Activated naive CD8-positive, alpha-beta T cell treated with anti-CD3 and anti-CD28 coated beads for 36 hours (primary cell): ENCODE measurements around the gene NUDT16. TPM values are rescaled to one million over a fixed set of nuclear protein-coding genes. Genes with fewer than 3 reads are reported as not detected.

ENCODE experiments used
- DNase-seq: peaks from one replicate; pipeline ENCODE4 v3.0.0; 2021
- H3K27ac Mint-ChIP-seq: one replicate; pipeline ENCODE4 v1.8.0; 2022; ENCODE audit warnings: mild to moderate bottlenecking, moderate library complexity, mixed read lengths
- H3K27me3 Mint-ChIP-seq: one replicate; pipeline ENCODE4 v1.8.0; 2022; ENCODE audit warnings: mild to moderate bottlenecking, mixed read lengths
- H3K36me3 Mint-ChIP-seq: one replicate; pipeline ENCODE4 v1.8.0; 2021; ENCODE audit warnings: mild to moderate bottlenecking, mixed read lengths
- H3K4me1 Mint-ChIP-seq: one replicate; pipeline ENCODE4 v1.8.0; 2021; ENCODE audit warnings: mixed read lengths
- H3K4me3 Mint-ChIP-seq: one replicate; pipeline ENCODE4 v1.8.0; 2022; ENCODE audit warnings: mild to moderate bottlenecking, moderate library complexity, mixed read lengths
- H3K9me3 Mint-ChIP-seq: one replicate; pipeline ENCODE4 v1.8.0; 2022; ENCODE audit warnings: mixed read lengths
- total RNA-seq, 2 experiments: library from RNA; stranded (reverse); gene quantifications; one replicate each; pipeline ENCODE4 v1.2.3, GENCODE V29; 2021

The NUDT16 gene
- total RNA-seq, 2 experiments from 2014 or later, result 5.7 TPM

DNA sequence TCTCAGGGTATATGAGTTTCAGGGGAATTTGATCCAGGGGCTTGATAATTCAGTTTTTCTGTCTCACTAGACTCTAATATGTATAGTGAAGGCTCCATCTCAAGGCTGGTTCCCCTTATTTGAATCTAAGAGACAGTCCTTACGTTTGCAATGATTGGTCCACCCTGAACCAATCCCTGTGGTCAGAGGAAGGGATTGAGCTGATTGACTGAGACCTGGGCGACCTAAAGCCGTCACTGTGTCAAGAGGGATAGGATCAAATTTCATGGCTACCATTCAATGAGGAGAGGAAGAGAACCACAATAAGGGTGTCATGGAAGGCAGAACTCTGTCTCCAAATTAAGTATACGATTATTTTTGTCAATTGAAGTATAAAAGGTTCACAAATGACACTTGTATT, 16.3 kb downstream of the NUDT16 start:
- Mint-ChIP-seq H3K27ac (no peak overlapping the region), H3K27me3 (no peaks in the 10 kb centered on the region), H3K36me3 (no peaks in the 10 kb centered on the region), H3K4me1 (peaks cover 2% of the 10 kb centered on the region), H3K4me3 (no peak overlapping the region), H3K9me3 (no peaks in the 10 kb centered on the region)
- DNase-seq, result no peak

DNA sequence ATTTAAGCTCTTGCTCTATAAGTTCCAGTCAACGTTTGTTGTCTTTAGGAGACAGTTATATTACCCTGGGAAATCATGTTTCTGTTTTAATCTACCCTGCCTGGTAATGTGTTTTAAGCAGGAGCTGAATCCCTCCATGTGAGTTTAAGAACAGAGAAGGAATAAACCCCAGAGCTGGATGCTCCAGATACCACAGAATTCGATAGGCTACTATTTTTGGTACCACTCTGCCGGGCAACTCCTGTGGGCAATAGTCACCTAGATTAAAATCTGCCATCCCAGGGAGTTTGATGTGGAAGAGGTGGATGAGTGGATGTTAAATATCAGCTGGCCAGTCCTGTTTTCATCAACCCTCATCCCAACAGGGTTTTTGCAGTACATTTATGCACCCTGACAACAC, 20.4 kb downstream of the NUDT16 start:
- Mint-ChIP-seq H3K36me3 (peaks cover 4% of the 10 kb centered on the region), H3K9me3 (peaks cover 6% of the 10 kb centered on the region), H3K4me1 (peaks cover 2% of the 10 kb centered on the region), H3K27ac (no peak overlapping the region), H3K27me3 (no peaks in the 10 kb centered on the region), H3K4me3 (no peak overlapping the region)
- no peak for DNase-seq

DNA sequence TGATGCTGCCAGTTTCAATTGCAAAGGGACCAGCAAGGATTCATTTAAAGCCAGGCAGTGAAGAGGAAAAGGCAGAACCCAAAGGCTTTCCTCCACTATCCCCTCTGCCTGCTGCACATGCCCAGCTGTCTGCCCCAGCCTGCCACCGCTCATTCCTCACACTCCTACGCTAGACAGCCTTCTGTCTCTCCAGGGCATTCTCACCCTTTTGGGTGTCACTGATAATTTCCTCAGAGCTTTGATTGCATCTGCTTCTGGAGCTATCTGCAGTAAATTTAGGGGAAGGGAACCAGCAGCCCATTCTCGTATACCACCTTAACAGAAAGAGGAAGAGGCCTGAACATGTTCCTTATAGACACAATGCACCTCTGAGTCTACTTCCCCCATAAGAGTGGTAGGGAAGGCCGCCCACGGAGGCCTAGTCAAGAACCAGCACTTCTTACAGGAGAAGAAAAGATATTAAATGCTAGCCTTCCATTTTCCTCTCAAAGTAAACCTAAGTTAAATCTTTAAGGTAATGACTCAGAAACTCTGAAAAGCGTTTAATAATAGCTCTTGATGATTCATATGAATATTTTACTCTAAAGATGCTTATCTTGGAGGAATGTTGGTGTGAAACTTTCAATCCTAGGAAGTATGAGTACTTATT, 20.9 kb downstream of the NUDT16 start:
- no peak for DNase-seq
- Mint-ChIP-seq H3K27me3 (peaks cover 2% of the 10 kb centered on the region), H3K9me3 (peaks cover 6% of the 10 kb centered on the region), H3K4me3 (no peak overlapping the region), H3K27ac (no peak overlapping the region), H3K36me3 (peaks cover 4% of the 10 kb centered on the region), H3K4me1 (peaks cover 2% of the 10 kb centered on the region)

DNA sequence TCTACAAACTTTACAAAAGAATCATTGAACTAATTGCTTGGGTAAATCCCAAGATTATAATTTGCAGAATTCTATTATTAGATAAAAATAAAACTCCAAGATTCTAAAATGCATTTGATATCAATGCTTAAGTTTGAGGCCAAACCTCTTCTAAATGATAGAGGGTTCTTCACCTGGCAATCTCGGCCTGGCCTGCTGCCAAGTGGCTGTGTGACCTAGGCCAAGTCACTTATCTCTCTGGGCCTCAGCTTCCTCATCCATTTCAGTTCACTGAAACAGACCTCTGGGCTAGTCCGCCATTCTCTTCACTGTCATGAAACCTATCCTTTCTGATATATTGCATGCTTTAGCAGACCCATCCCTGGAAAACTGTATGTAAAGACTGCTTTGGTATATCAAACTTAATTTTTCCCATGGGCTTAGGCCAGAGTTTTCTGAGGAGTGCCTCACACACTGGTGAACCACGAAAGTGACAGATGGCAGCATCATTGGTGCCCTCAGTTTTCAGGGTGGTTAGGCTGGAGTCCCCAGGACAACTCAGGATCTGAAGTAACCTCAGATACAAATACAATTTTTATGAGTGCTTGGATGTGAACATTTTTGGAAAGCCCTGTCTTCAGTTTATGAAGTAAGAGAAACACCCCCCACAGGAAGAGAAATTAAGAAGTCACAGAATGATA, 21.8 kb downstream of the NUDT16 start:
- H3K27ac Mint-ChIP-seq, result no peak overlapping the region
- peaks cover 2% of the 10 kb centered on the region for H3K4me1 Mint-ChIP-seq
- H3K27me3 Mint-ChIP-seq, result peaks cover 6% of the 10 kb centered on the region

DNA sequence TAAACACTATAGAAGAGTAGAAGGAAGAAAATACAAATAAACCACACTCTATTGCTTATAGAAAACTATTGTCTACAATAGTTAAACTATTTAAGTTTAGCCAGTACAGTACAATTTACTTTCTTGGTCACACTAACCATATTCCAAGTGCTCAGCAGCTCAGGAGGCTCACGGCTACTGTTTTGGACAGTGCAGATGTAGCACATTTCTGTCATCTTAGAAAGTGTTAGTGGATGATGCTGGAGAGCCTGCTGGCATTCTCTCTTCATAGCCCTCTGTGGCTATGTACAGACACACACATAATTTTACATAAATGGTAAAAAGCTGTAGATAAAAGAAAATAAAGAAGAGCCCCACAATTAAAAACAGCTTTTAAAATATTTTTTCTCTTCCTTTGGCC, 23.8 kb downstream of the NUDT16 start:
- Mint-ChIP-seq H3K27me3 (peaks cover 6% of the 10 kb centered on the region), H3K4me1 (peaks cover 2% of the 10 kb centered on the region), H3K4me3 (no peak overlapping the region), H3K36me3 (peaks cover 4% of the 10 kb centered on the region), H3K27ac (no peak overlapping the region), H3K9me3 (peaks cover 6% of the 10 kb centered on the region)
- DNase-seq, result no peak

More for the DNA sequence above, 21.8 kb downstream of the NUDT16 start:
- no peak for DNase-seq
- H3K4me3 Mint-ChIP-seq, result no peak overlapping the region
- peaks cover 6% of the 10 kb centered on the region for H3K9me3 Mint-ChIP-seq
- H3K36me3 Mint-ChIP-seq, result peaks cover 4% of the 10 kb centered on the region

DNA sequence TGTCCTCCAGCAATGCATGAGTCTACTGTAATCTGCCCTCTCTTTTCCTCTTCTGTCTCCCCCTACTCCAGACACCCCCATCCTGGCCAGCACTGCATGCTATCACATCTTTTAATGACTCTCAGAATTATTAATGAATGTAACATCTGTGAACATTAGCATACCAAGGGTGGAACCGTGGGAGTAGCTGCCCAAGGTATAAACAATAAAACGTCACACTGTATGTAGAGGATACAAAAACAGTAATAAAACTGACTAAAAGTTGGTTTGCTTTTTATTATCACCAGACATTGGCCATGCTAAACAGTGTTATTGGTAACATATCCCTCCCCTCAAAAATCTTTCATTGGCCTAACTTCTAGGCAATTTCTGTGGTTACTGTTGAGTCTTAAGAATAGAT, 24.7 kb downstream of the NUDT16 start:
- Mint-ChIP-seq H3K27me3 (peaks cover 6% of the 10 kb centered on the region), H3K27ac (no peak overlapping the region), H3K9me3 (peaks cover 6% of the 10 kb centered on the region), H3K4me1 (peaks cover 2% of the 10 kb centered on the region), H3K4me3 (no peak overlapping the region), H3K36me3 (peaks cover 4% of the 10 kb centered on the region)
- DNase-seq, result no peak

DNA sequence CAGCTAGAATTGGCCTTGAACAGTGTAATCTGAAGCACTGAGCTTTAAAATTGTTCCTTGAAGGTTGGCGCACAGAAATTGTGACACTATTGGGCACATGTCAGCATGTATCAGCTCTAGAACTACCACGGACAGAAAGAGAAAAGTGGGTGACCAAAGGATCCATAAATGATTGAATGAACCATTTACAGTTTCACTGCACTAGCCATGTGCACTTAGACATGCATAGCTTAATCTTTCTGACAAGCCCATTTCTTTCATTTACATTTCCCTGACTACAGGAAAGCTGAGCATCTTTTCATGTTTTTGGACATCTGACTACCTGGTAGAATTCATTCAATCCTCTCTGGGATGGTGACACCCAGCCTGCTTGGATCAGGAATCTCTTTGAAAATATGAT, 36.2 kb downstream of the NUDT16 start:
- DNase-seq, result no peak
- Mint-ChIP-seq H3K36me3 (no peaks in the 10 kb centered on the region), H3K27ac (no peak overlapping the region), H3K4me1 (no peaks in the 10 kb centered on the region), H3K27me3 (no peaks in the 10 kb centered on the region), H3K9me3 (no peaks in the 10 kb centered on the region), H3K4me3 (no peak overlapping the region)

DNA sequence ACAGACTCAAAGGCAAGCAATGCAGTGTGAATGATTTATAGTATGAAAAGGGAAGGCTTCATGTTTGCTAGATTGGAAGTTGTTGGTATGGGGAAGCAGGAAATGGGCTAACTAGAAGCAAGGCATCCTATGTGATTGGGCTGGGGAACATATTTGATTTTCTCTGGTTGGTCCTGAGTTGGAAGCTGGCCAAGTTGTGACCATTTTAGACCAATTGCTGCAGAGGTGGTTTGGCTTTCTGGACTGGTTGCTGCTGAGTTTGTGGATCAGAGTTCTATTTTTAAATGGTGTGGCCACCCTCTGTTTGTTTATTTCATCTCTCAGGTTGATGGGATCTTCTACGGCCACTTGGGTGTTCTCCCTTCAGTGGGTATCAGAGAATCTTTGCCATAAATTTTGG, 39.7 kb downstream of the NUDT16 start:
- Mint-ChIP-seq H3K27ac (no peak overlapping the region), H3K4me1 (no peaks in the 10 kb centered on the region), H3K9me3 (no peaks in the 10 kb centered on the region), H3K36me3 (no peaks in the 10 kb centered on the region), H3K27me3 (no peaks in the 10 kb centered on the region), H3K4me3 (no peak overlapping the region)
- DNase-seq, result no peak

DNA sequence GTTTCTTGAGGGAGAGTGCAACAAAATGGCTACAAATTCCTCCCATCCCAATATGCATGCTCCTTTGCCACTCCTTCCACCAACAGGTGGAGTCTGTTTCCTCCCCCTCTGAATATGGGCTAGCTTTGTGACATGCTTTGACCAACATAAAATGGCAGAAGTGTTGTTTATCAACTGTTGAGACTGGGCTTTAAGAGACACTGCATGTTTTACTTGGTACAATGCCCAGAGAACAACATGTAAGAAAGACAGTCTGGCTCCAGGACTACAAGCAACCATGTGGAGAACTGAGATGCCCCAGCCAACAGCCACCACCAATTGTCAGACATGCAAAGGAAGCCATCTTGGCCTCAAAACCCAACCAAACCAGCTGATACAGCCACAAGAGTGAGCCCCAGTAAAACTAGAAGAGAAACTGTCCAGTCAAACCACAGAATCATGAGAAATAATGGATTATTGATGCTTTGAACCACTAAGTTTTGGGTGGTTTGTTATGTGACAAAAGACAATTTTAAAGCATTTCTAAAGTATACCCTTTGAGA, 40.5 kb downstream of the NUDT16 start:
- H3K4me1 Mint-ChIP-seq, result no peaks in the 10 kb centered on the region
- no peaks in the 10 kb centered on the region for H3K27me3 Mint-ChIP-seq
- H3K27ac Mint-ChIP-seq, result no peak overlapping the region
- no peak overlapping the region for H3K4me3 Mint-ChIP-seq
- H3K9me3 Mint-ChIP-seq, result no peaks in the 10 kb centered on the region
- no peak for DNase-seq
- no peaks in the 10 kb centered on the region for H3K36me3 Mint-ChIP-seq

DNA sequence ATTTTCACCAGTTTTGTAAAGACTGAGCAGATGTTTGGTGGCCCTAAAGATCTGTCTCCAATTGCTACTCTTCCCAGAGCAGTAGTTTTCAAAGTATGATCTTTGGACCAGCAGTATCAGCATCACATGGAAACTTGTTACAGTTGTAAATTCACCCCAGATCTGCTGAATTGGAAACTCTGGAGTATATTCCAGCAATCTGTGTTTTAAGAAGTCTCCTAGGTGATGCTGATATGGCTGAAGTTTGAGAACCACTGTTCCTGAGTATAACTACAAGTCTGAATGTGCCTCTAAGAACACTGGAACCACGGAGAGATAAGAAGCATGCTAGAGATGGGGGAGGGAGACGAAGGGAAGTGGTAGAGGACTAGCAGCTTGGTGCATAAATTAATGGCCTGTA, 45.7 kb downstream of the NUDT16 start:
- Mint-ChIP-seq H3K27ac (no peak overlapping the region), H3K4me3 (no peak overlapping the region), H3K4me1 (no peaks in the 10 kb centered on the region), H3K9me3 (no peaks in the 10 kb centered on the region), H3K36me3 (no peaks in the 10 kb centered on the region), H3K27me3 (no peaks in the 10 kb centered on the region)
- no peak for DNase-seq

DNA sequence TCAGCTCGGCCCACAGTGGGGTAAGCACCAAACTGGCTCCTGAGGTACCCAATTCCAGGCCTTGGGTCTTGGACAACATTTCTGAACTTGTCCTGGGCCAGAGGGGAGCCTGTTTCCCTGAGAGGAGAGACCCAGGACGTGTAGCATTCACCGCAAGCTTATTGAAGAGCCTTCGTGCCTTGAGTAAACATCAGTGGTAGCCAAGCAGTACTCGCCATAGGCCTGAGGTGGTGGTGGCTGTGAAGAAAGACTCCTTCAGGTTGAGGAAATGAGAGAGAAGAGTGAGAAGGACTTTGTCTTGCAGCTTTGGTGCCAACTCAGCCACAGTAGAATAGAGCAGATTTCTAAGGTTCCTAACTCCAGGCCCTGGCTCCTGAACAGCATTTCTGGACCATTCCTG, 50.2 kb downstream of the NUDT16 start:
- Mint-ChIP-seq H3K9me3 (no peaks in the 10 kb centered on the region), H3K4me1 (no peaks in the 10 kb centered on the region), H3K27me3 (peaks cover 3% of the 10 kb centered on the region), H3K36me3 (no peaks in the 10 kb centered on the region), H3K4me3 (no peak overlapping the region), H3K27ac (no peak overlapping the region)
- DNase-seq, result no peak

DNA sequence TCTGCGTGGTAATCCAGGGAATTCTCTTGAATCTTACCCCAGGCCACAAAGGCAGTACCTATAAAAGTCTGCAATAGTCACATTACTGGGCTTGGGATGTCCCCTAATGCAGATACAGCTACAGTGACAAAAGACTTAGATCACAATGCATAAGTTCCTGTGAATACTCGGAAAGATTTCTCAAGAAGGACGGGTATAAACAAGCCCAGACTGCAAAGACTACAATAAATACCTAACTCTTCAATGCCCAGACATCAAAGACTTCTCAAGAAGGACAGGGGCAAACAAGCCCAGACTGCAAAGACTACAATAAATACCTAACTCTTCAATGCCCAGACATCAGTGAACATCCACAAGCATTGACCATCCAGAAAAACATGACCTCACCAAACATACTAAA, 50.9 kb downstream of the NUDT16 start:
- no peak for DNase-seq
- Mint-ChIP-seq H3K36me3 (no peaks in the 10 kb centered on the region), H3K4me3 (no peak overlapping the region), H3K27me3 (peaks cover 3% of the 10 kb centered on the region), H3K4me1 (no peaks in the 10 kb centered on the region), H3K9me3 (no peaks in the 10 kb centered on the region), H3K27ac (no peak overlapping the region)

DNA sequence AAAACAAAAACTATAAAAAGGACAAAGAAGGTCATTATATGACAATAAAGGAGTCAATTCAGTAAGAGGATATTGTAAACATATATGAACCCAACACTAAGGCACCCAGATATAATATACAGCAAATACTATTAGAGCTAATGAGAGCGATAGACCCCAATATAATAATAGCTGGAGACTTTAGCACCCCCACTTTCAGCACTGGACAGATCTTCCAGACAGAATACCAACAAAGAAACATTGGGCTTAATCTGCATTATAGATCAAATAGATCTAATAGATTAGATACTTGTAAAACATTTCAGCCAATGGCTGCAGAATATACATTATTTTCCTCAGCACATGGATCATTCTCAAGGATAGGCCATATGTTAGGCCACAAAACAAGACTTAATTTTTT, 53.4 kb downstream of the NUDT16 start:
- Mint-ChIP-seq H3K4me1 (no peaks in the 10 kb centered on the region), H3K4me3 (no peak overlapping the region), H3K27me3 (peaks cover 3% of the 10 kb centered on the region), H3K27ac (no peak overlapping the region), H3K9me3 (no peaks in the 10 kb centered on the region), H3K36me3 (no peaks in the 10 kb centered on the region)
- DNase-seq, result no peak
